Glutamatergic neuron (in vitro differentiated cells): ENCODE measurements around the gene GPR148. TPM values are rescaled to one million over a fixed set of nuclear protein-coding genes. Genes with fewer than 3 reads are reported as not detected.

Source experiments
- DNase-seq: peaks from one replicate; pipeline ENCODE4 v3.0.0; 2022
- H3K27ac Mint-ChIP-seq: one replicate; pipeline ENCODE4 v1.8.0; 2020; ENCODE audit warnings: mild to moderate bottlenecking, mixed read lengths, inconsistent platforms; ENCODE audit not compliant: unreplicated experiment
- H3K27me3 Mint-ChIP-seq: one replicate; pipeline ENCODE4 v1.8.0; 2020; ENCODE audit warnings: mild to moderate bottlenecking, moderate library complexity, mixed read lengths, inconsistent platforms; ENCODE audit not compliant: unreplicated experiment
- H3K36me3 Mint-ChIP-seq: one replicate; pipeline ENCODE4 v1.8.0; 2020; ENCODE audit warnings: mild to moderate bottlenecking, mixed read lengths, inconsistent platforms; ENCODE audit not compliant: unreplicated experiment
- H3K4me1 Mint-ChIP-seq: one replicate; pipeline ENCODE4 v1.8.0; 2020; ENCODE audit warnings: mild to moderate bottlenecking, low read depth, mixed read lengths, inconsistent platforms; ENCODE audit not compliant: unreplicated experiment
- H3K4me3 Mint-ChIP-seq: one replicate; pipeline ENCODE4 v1.8.0; 2020; ENCODE audit warnings: mild to moderate bottlenecking, mixed read lengths, inconsistent platforms; ENCODE audit not compliant: unreplicated experiment
- H3K9me3 Mint-ChIP-seq: one replicate; pipeline ENCODE4 v1.8.0; 2020; ENCODE audit warnings: mild to moderate bottlenecking, moderate library complexity, mixed read lengths, inconsistent platforms; ENCODE audit not compliant: unreplicated experiment
- total RNA-seq: library from RNA; stranded (reverse); fragmentation: NEBNext Ultra II Directional; extraction: Animal tissue kit (Norgen Biotek cat#: 25700); gene quantifications from one replicate; pipeline ENCODE4 v1.2.1, GENCODE V29; 2021; ENCODE audit not compliant: unreplicated experiment
- TF ChIP-seq, protein P1 (sequence below): fragments of 200-600 bp; sonication (generic); IDR thresholded peaks from one replicate; pipeline ENCODE4 v1.5.0; 2021; ENCODE audit not compliant: partially characterized antibody, unreplicated experiment

GPR148 gene
- total RNA-seq, 1 donor from 2014 or later, result not detected

DNA sequence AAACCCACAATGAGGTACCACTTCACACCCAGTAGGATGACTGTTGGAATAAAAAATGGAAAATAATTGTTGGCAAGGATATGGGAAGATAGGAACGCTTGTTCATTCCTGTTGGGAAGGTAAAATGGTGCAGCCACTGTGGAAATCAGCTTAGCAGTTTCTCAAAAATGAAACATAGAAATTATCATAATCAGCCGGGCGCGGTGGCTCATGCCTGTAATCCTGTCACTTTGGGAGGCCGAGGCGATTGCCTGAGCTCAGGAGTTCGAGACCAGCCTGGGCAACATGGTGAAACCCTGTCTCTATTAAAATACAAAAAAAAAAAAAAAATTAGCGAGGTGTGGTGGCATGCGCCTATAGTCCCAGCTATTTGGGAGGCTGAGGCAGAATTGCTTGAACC is 49.9 kb downstream of the GPR148 start:
- H3K27ac Mint-ChIP-seq, result no peak overlapping the region
- peaks cover 5% of the 10 kb centered on the region for H3K9me3 Mint-ChIP-seq
- no peak for DNase-seq
- peaks cover 4% of the 10 kb centered on the region for H3K36me3 Mint-ChIP-seq
- H3K27me3 Mint-ChIP-seq, result peaks cover 2% of the 10 kb centered on the region
- no peak overlapping the region for H3K4me3 Mint-ChIP-seq
- TF ChIP-seq, protein P1, sequence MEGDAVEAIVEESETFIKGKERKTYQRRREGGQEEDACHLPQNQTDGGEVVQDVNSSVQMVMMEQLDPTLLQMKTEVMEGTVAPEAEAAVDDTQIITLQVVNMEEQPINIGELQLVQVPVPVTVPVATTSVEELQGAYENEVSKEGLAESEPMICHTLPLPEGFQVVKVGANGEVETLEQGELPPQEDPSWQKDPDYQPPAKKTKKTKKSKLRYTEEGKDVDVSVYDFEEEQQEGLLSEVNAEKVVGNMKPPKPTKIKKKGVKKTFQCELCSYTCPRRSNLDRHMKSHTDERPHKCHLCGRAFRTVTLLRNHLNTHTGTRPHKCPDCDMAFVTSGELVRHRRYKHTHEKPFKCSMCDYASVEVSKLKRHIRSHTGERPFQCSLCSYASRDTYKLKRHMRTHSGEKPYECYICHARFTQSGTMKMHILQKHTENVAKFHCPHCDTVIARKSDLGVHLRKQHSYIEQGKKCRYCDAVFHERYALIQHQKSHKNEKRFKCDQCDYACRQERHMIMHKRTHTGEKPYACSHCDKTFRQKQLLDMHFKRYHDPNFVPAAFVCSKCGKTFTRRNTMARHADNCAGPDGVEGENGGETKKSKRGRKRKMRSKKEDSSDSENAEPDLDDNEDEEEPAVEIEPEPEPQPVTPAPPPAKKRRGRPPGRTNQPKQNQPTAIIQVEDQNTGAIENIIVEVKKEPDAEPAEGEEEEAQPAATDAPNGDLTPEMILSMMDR, result no peak
- no peaks in the 10 kb centered on the region for H3K4me1 Mint-ChIP-seq

Other genes starting within 250 kb of the GPR148 start
- 1.4 TPM for gene POTEI, start 219.7 kb upstream of the GPR148 start, total RNA-seq
- not detected for gene CFC1B, start 207.8 kb upstream of the GPR148 start, total RNA-seq
- gene CFC1, start 129.5 kb upstream of the GPR148 start, total RNA-seq, result 1.8 TPM
- gene POTEJ, start 117.6 kb upstream of the GPR148 start, total RNA-seq, result not detected
- gene AMER3, start 26.5 kb downstream of the GPR148 start, total RNA-seq, result 20.6 TPM
- gene ARHGEF4, start 107.8 kb downstream of the GPR148 start, total RNA-seq, result 6.1 TPM